H1 (cell line): ENCODE results near the gene ARV1. TPM values are rescaled to one million over a fixed set of nuclear protein-coding genes. Genes with fewer than 3 reads are reported as not detected.
A peak's percentile ranks its signal among the peaks of the same experiment; 100 is the strongest.

Source experiments
- CTCF ChIA-PET: fragments of 300-600 bp; sonication (Branson Sonifier 250); formaldehyde crosslinking; loops from one replicate; lab custom pipeline; 2021; ENCODE audit not compliant: partially characterized antibody; lab: Charles Lee
- POLR2A ChIA-PET: fragments of 300-600 bp; sonication (Branson Sonifier 250); formaldehyde crosslinking; loops from one replicate; lab custom pipeline; 2021; ENCODE audit warnings: inconsistent platforms; ENCODE audit not compliant: partially characterized antibody; lab: Charles Lee
- DNase-seq, 2 experiments: peaks; one replicate each; pipeline versions ENCODE4 v3.0.0 to v3.0.0-alpha.2; 2010 to 2022; ENCODE audit warnings: low spot score in 2 of 2, low read depth in 1 of 2, mixed read lengths in 1 of 2
- FAIRE-seq: peaks from 2 replicates; lab custom pipeline; 2011; peaks lifted over from hg19 to GRCh38; lab: Jason Lieb, UNC
- H2AFZ ChIP-seq: 2 replicates; pipeline ENCODE4 v1.8.1; 2012; ENCODE audit warnings: low read length, inconsistent platforms
- H2AK5ac ChIP-seq: 2 replicates; pipeline ENCODE4 v1.6.1; 2013; ENCODE audit warnings: low read depth, low read length
- H2BK120ac ChIP-seq: replicated peaks from 2 replicates; pipeline ENCODE3; 2013; ENCODE audit warnings: low read depth, low read length, inconsistent platforms
- H2BK12ac ChIP-seq: 2 replicates; pipeline ENCODE4 v1.6.1; 2013; ENCODE audit warnings: low read depth, low read length
- H2BK15ac ChIP-seq: 2 replicates; pipeline ENCODE4 v1.6.1; 2013; ENCODE audit warnings: low read length
- H2BK20ac ChIP-seq: 2 replicates; pipeline ENCODE4 v1.6.1; 2013; ENCODE audit warnings: low read length
- H2BK5ac ChIP-seq: 2 replicates; pipeline ENCODE4 v1.6.1; 2013; ENCODE audit warnings: low read depth, low read length
- H3K14ac ChIP-seq: 2 replicates; pipeline ENCODE4 v1.6.1; 2013; ENCODE audit warnings: inconsistent platforms; ENCODE audit not compliant: insufficient read length
- H3K18ac ChIP-seq: 2 replicates; pipeline ENCODE4 v1.6.1; 2013; ENCODE audit warnings: low read length; ENCODE audit errors: extremely low read depth
- H3K23ac ChIP-seq: 2 replicates; pipeline ENCODE4 v1.6.1; 2013; ENCODE audit warnings: inconsistent platforms; ENCODE audit not compliant: insufficient read length
- H3K23me2 ChIP-seq: 2 replicates; pipeline ENCODE4 v1.6.1; 2013; ENCODE audit warnings: low read depth, low read length
- H3K27ac ChIP-seq: 2 replicates; pipeline ENCODE4 v1.6.1; 2011; ENCODE audit warnings: low read depth, low read length, inconsistent platforms
- H3K27me3 ChIP-seq, 4 experiments: replicated peaks in 1 of 4; 1 replicate in 1 of 4; 2 replicates in 3 of 4; pipeline versions ENCODE4 v1.6.1 to v1.8.1; 2011 to 2013; ENCODE audit warnings: low read length in 3 of 4, mild to moderate bottlenecking in 3 of 4, inconsistent platforms in 2 of 4, mixed read lengths in 2 of 4, moderate library complexity in 1 of 4; ENCODE audit not compliant: control insufficient read depth in 3 of 4, insufficient read depth in 3 of 4; ENCODE audit errors: extremely low read depth in 1 of 4
- H3K36me3 ChIP-seq, 4 experiments: 2 replicates each; pipeline versions ENCODE4 v1.6.1 to v1.8.1; 2011 to 2013; ENCODE audit warnings: mild to moderate bottlenecking in 4 of 4, low read length in 3 of 4, moderate library complexity in 2 of 4, control low read depth in 1 of 4, inconsistent platforms in 1 of 4; ENCODE audit not compliant: insufficient read depth in 4 of 4, control insufficient read depth in 2 of 4
- H3K4ac ChIP-seq: replicated peaks from 2 replicates; pipeline ENCODE3; 2013; ENCODE audit warnings: low read length, low read depth, mixed read lengths, inconsistent platforms; ENCODE audit not compliant: insufficient read length
- H3K4me1 ChIP-seq, 4 experiments: replicated peaks in 1 of 4; 1 replicate in 1 of 4; 2 replicates in 3 of 4; pipeline versions ENCODE4 v1.6.1 to v1.8.1; 2011 to 2013; ENCODE audit warnings: low read length in 3 of 4, inconsistent platforms in 2 of 4, mixed read lengths in 1 of 4; ENCODE audit not compliant: insufficient read depth in 4 of 4, control insufficient read depth in 3 of 4
- H3K4me2 ChIP-seq, 2 experiments: 2 replicates each; pipeline versions ENCODE4 v1.6.1 to v1.8.1; 2011 to 2013; ENCODE audit warnings: low read depth in 2 of 2, low read length in 2 of 2, control low read depth in 1 of 2, inconsistent platforms in 1 of 2, mild to moderate bottlenecking in 1 of 2; ENCODE audit not compliant: insufficient read depth in 1 of 2
- H3K4me3 ChIP-seq, 4 experiments: fragments of 200-600, 300-600 bp in 1 of 4; sonication (generic), shearing (Covaris generic), sonication (Bioruptor Twin) in 1 of 4; 2 replicates each; pipeline versions ENCODE4 v1.5.1 to v1.8.1; 2011 to 2016; ENCODE audit warnings: low read length in 4 of 4, low read depth in 3 of 4, control low read depth in 2 of 4, inconsistent platforms in 2 of 4, mild to moderate bottlenecking in 2 of 4, mixed read lengths in 1 of 4, moderate library complexity in 1 of 4; ENCODE audit not compliant: insufficient read depth in 2 of 4; ENCODE audit errors: extremely low read depth in 1 of 4
- H3K56ac ChIP-seq: replicated peaks from 2 replicates; pipeline ENCODE3; 2013; ENCODE audit warnings: low read depth, mild to moderate bottlenecking, mixed read lengths, low read length, inconsistent platforms; ENCODE audit not compliant: insufficient read length
- H3K79me1 ChIP-seq: 2 replicates; pipeline ENCODE4 v1.6.1; 2013; ENCODE audit warnings: low read depth, low read length, control low read depth
- H3K79me2 ChIP-seq, 2 experiments: 2 replicates each; pipeline versions ENCODE4 v1.6.1 to v1.8.1; 2012 to 2013; ENCODE audit warnings: low read length in 2 of 2, mild to moderate bottlenecking in 2 of 2, inconsistent platforms in 1 of 2; ENCODE audit not compliant: insufficient read depth in 2 of 2, control insufficient read depth in 1 of 2
- H3K9ac ChIP-seq, 4 experiments: replicated peaks in 1 of 4; 1 replicate in 1 of 4; 2 replicates in 3 of 4; pipeline versions ENCODE4 v1.6.1 to v1.8.1; 2011 to 2013; ENCODE audit warnings: low read depth in 3 of 4, low read length in 3 of 4, control low read depth in 2 of 4, mild to moderate bottlenecking in 2 of 4, moderate library complexity in 2 of 4, inconsistent platforms in 1 of 4; ENCODE audit errors: extremely low read depth in 1 of 4
- H3K9me3 ChIP-seq, 2 experiments: 2 replicates each; pipeline versions ENCODE4 v1.6.1 to v1.8.1; 2012 to 2013; ENCODE audit warnings: mild to moderate bottlenecking in 2 of 2, moderate library complexity in 2 of 2, control low read depth in 1 of 2, inconsistent platforms in 1 of 2, low read depth in 1 of 2, low read length in 1 of 2, mixed read lengths in 1 of 2; ENCODE audit not compliant: insufficient read depth in 2 of 2
- H4K20me1 ChIP-seq, 2 experiments: replicated peaks in 1 of 2; 2 replicates each; pipeline versions ENCODE3 to v1.8.1; 2011 to 2013; ENCODE audit warnings: inconsistent platforms in 2 of 2, low read length in 2 of 2, mild to moderate bottlenecking in 1 of 2; ENCODE audit not compliant: insufficient read depth in 2 of 2, control insufficient read depth in 1 of 2
- H4K5ac ChIP-seq: 2 replicates; pipeline ENCODE4 v1.6.1; 2013; ENCODE audit warnings: low read length, low read depth, mixed read lengths, inconsistent platforms; ENCODE audit not compliant: insufficient read length
- H4K8ac ChIP-seq: 2 replicates; pipeline ENCODE4 v1.8.0; 2013; ENCODE audit warnings: mild to moderate bottlenecking, moderate library complexity, low read length, inconsistent platforms; ENCODE audit not compliant: insufficient read depth; ENCODE audit errors: extremely low read depth
- H4K91ac ChIP-seq: replicated peaks from 2 replicates; pipeline ENCODE3; 2013; ENCODE audit warnings: low read length, mixed read lengths, inconsistent platforms; ENCODE audit not compliant: insufficient read length
- BACH1 ChIP-seq: IDR thresholded peaks from 2 replicates; pipeline ENCODE4 v1.6.1; 2012; ENCODE audit warnings: low read length, improper control_type of control experiment
- EGR1 ChIP-seq: IDR thresholded peaks from 2 replicates; pipeline ENCODE4 v1.6.1; 2011; ENCODE audit warnings: low read depth, low read length, borderline replicate concordance
- GTF2F1 ChIP-seq: IDR thresholded peaks from 2 replicates; pipeline ENCODE4 v1.6.1; 2012; ENCODE audit warnings: low read depth, low read length, improper control_type of control experiment, borderline replicate concordance
- MAFK ChIP-seq: IDR thresholded peaks from 2 replicates; pipeline ENCODE4 v1.6.1; 2012; ENCODE audit warnings: low read depth, mild to moderate bottlenecking, improper control_type of control experiment, low read length
- PHF8 ChIP-seq: fragments of 200-600 bp; sonication (generic); conservative IDR thresholded peaks from 2 replicates; pipeline ENCODE4 v1.7.1; 2012; ENCODE audit warnings: low read depth, mild to moderate bottlenecking, inconsistent platforms, low read length, moderate library complexity
- POLR2AphosphoS5 ChIP-seq: IDR thresholded peaks from 2 replicates; pipeline ENCODE4 v1.6.1; 2011; ENCODE audit warnings: low read depth, low read length
- SP2 ChIP-seq: IDR thresholded peaks from 2 replicates; pipeline ENCODE4 v1.6.1; 2012; ENCODE audit warnings: mild to moderate bottlenecking, low read length, inconsistent platforms
- TAF7 ChIP-seq: optimal IDR thresholded peaks from 2 replicates; pipeline ENCODE3; 2011; ENCODE audit warnings: low read depth, mild to moderate bottlenecking, inconsistent platforms, low read length, moderate library complexity, borderline replicate concordance
- WGBS, 2 experiments: shearing (Covaris generic) in 1 of 2; methylation state at CpG; one replicate each; pipeline versions ENCODE4 v1.1.6 to v1.1.7; 2013 to 2015; ENCODE audit warnings: low lambda C conversion rate in 2 of 2, mixed read lengths in 2 of 2, inconsistent platforms in 1 of 2, low coverage in 1 of 2, missing lambda C conversion rate in 1 of 2; ENCODE audit not compliant: insufficient replicate concordance in 2 of 2, insufficient coverage in 1 of 2, insufficient read length in 1 of 2; ENCODE audit errors: extremely low coverage in 1 of 2, missing lambda C conversion rate in 1 of 2; 5-methylcytosine and 5-hydroxymethylcytosine counted together
- long read RNA-seq, 2 experiments: library from RNA in 1 of 2; library from capped mRNA in 1 of 2; stranded (forward); transcript quantifications; one replicate each; pipeline ENCODE4 v2.0.0, GENCODE V29; 2021; ENCODE audit warnings: inconsistent platforms in 1 of 2
- polyA minus RNA-seq, 3 experiments: library from RNA; depleted of rRNA, polyadenylated mRNA; stranded (reverse); fragments of >200 nt; gene quantifications; 1 replicate in 2 of 3; 2 replicates in 1 of 3; pipeline ENCODE4 v1.2.3, GENCODE V29; 2011
- polyA plus RNA-seq, 7 experiments: library from polyadenylated mRNA; depleted of rRNA in 3 of 7; stranded (reverse) in 5 of 7; unstranded in 2 of 7; fragments of >200 nt in 5 of 7; fragments of 200-250 nt in 2 of 7; gene quantifications; 1 replicate in 5 of 7; 2 replicates in 1 of 7; 4 replicates in 1 of 7; pipeline versions ENCODE4 v1.2.1 to v1.2.3, GENCODE V29; 2011 to 2013; ENCODE audit warnings: missing spikeins in 2 of 7, mixed read lengths in 2 of 7
- total RNA-seq: library from RNA; stranded (reverse); fragmentation: NEBNext Ultra II Directional; extraction: Animal tissue kit (Norgen Biotek cat#: 25700); gene quantifications from 2 replicates; pipeline ENCODE4 v1.2.1, GENCODE V29; 2021

Gene ARV1
- 12.0 and 13.1 TPM in 2 replicates for total RNA-seq
- 6.9 and 13.4 TPM in 2 replicates for polyA plus RNA-seq (2011; rRNA removed)
- polyA plus RNA-seq (2011; cell fraction: cytosol; rRNA removed), result 16.5 TPM
- 3.6 TPM for polyA plus RNA-seq (2011; cell fraction: nucleus; rRNA removed)
- polyA plus RNA-seq (2012, experiment 1 of 2), result 10.6 to 15.0 TPM (median 12.0 TPM) in 4 replicates
- 2.2 TPM for polyA plus RNA-seq (2012, experiment 2 of 2)
- 21.7 TPM for polyA plus RNA-seq (2013, experiment 1 of 2)
- polyA plus RNA-seq (2013, experiment 2 of 2), result 27.2 TPM
- 6.8 and 9.2 TPM in 2 replicates for polyA minus RNA-seq (2011; rRNA and poly(A)+ RNA removed)
- 3.8 TPM for polyA minus RNA-seq (2011; cell fraction: cytosol; rRNA and poly(A)+ RNA removed)
- 6.0 TPM for polyA minus RNA-seq (2011; cell fraction: nucleus; rRNA and poly(A)+ RNA removed)
- long read RNA-seq, experiment 1, transcript ARV1-201 (6 exons, 1,335 nt), result major isoform, 12 of 20 reads
- long read RNA-seq, experiment 1, partial matches to known transcripts, result 5 of 20 reads
- long read RNA-seq, experiment 1, other reads (novel, unspliced or antisense), result 3 of 20 reads
- long read RNA-seq, experiment 2, transcript ARV1-201 (6 exons, 1,335 nt), result major isoform, 49 of 56 reads
- long read RNA-seq, experiment 2, partial matches to known transcripts, result 0 of 56 reads
- long read RNA-seq, experiment 2, other reads (novel, unspliced or antisense), result 7 of 56 reads

DNA sequence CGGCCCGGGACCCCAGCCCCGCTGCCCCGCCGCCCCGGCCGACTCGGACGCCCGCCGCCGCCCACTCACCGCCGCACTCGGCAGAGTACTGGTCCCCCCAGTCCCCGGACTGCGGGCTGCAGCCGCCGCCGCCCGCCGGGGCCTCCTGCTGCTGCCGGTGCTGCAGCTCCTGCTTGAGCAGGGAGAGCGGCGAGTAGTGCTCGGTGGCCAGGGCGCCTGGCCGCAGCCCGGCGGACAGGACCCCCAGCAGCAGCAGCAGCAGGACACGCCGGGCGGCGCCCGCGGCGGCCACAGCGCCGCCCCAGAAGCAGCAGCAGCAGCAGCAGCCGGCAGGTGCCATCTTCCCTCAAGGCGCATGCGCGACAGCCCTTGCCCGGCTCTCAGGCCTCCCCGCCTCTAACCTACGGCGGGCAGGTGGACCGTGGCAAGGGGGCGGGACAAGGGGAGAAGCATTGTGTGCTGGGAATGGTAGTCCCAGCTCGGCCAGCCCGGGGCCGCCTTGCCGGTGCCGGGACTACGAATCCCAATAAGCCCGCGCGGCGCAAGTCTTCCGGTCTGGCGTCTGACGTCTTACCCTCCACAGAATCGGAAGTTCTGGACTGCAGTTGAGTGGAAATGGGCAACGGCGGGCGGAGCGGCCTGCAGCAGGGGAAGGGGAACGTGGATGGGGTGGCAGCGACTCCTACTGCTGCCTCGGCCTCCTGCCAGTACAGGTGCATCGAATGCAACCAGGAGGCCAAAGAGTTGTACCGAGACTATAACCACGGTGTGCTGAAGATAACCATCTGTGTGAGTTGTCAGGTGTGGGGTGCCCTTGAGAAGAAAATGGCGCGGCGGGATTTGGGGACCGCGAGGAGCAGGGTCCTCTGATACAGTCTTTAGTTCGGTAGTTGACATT, at the start of gene ARV1, which contains the start of gene TTC13:
ARV1 (plus strand) TSS at position 604 of the 898 bp plus-strand sequence; CDS start at position 616, 12 bp downstream.
TTC13 (minus strand) TSS at position 371 of the 898 bp plus-strand sequence; CDS start at position 340, 31 bp downstream.
- Histone ChIP-seq H3K4me3 (peak within 1 kb of the TSS; percentile 60 to 93 (median 85)), H2BK12ac (no peak within 1 kb of the TSS), H3K4ac (peak within 1 kb of the TSS; percentile 34), H2BK20ac (no peak within 1 kb of the TSS), H2AK5ac (no peak within 1 kb of the TSS), H2BK15ac (no peak within 1 kb of the TSS), H3K9me3 (no peaks in the 10 kb centered on the region), H3K36me3 (no peaks in the 10 kb centered on the region; a peak in 2 of 8 replicates), H4K91ac (no peak within 1 kb of the TSS), H3K4me2 (peak within 1 kb of the TSS; percentile 78 to 80), H2BK5ac (peak within 1 kb of the TSS; percentile 47; the same call in 1 of the 2 replicates), H2BK120ac (no peak within 1 kb of the TSS), H3K79me1 (no peaks in the 10 kb centered on the region), H4K8ac (no peak within 1 kb of the TSS), H3K4me1 (peaks cover 0 to 5% (median 2%) of the 10 kb centered on the region in 4 experiments; a peak in 4 of 7 replicates), H3K79me2 (no peaks in the 10 kb centered on the region; a peak in 1 of 4 replicates), H3K18ac (peak within 1 kb of the TSS; percentile 68), H3K27me3 (peaks cover 12 to 41% (median 23%) of the 10 kb centered on the region in 4 experiments), H3K56ac (no peak within 1 kb of the TSS), H3K14ac (no peak within 1 kb of the TSS), H2AFZ (peak within 1 kb of the TSS; percentile 82), H3K9ac (peak within 1 kb of the TSS; percentile 26 to 58 (median 51)), H3K23me2 (peaks cover 6% of the 10 kb centered on the region), H4K5ac (peak within 1 kb of the TSS; percentile 12), H3K23ac (no peak within 1 kb of the TSS), H4K20me1 (peaks cover 9 to 30% of the 10 kb centered on the region in 2 experiments), H3K27ac (no peak within 1 kb of the TSS)
- DNase-seq (peak; percentile 93 to 97), FAIRE-seq (no peak)
- CTCF ChIA-PET, result interaction anchor here (0.6 to 1.6 kb wide), 6 partner anchors 15 to 232 kb away, joined by 3 to 6 read pairs (median 3); no protein-coding TSS in a partner anchor
- 2% methylated on average over 53 of the region's 79 CpGs; no CpG with 5 or more reads in 1 of the 2 experiments for WGBS, 2 experiments
- POLR2A ChIA-PET, result interaction anchor here (1.3 kb wide), 1 partner anchor 10 kb away, joined by 9 read pairs; no protein-coding TSS in a partner anchor
- TF ChIP-seq MAFK, result no peak
- no peak for TF ChIP-seq SP2
- no peak for TF ChIP-seq EGR1
- peak; percentile 61 for TF ChIP-seq PHF8
- TF ChIP-seq POLR2AphosphoS5, result peak; percentile 52
- TF ChIP-seq TAF7, result peak; percentile 35
- no peak for TF ChIP-seq BACH1
- TF ChIP-seq GTF2F1, result no peak
